GM08714 (cell line): ENCODE measurements around the gene ENDOD1.

Experiments
- H3K4me3 ChIP-seq: fragments of 200-500 bp; sonication (Bioruptor generic); 2 replicates; pipeline ENCODE4 v1.5.1; 2014; ENCODE audit warnings: mild to moderate bottlenecking, low read length, inconsistent platforms
- ZNF274 ChIP-seq: IDR thresholded peaks from 2 replicates; pipeline ENCODE4 v1.6.1; 2012; ENCODE audit warnings: mild to moderate bottlenecking, low read depth, low read length

The ENDOD1 gene

DNA sequence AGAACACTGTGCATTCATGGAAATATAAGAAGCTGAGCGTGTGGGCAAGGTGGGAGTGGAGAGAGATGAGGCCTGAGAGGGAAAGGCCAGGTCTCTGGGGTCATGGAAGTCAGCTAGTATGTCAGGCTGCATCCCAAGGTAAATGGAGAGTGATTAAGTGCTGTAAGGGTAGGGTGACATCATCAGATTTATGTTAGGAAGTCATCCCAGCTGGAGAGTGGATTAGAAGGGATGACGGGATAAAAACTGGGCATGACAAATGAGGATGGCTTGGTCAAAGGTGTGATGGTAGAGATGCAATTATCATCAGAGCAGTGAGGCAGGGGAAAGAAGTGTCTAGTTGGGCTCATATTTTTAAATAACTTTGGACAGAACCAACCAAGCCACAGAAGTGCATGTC lies 3.5 kb upstream of the ENDOD1 start:
- TF ChIP-seq ZNF274: no peak
- no peak overlapping the region for H3K4me3 ChIP-seq

- TF ChIP-seq ZNF274: no peak
- H3K4me3 ChIP-seq: no peak overlapping the region
These were observed 2.6 kb upstream of the ENDOD1 start for GRCh38 chr11:95086836-95087570.

GRCh38 chr11:95088946-95089619 lies 563 bp upstream of the ENDOD1 start:
- no peak for TF ChIP-seq ZNF274

DNA sequence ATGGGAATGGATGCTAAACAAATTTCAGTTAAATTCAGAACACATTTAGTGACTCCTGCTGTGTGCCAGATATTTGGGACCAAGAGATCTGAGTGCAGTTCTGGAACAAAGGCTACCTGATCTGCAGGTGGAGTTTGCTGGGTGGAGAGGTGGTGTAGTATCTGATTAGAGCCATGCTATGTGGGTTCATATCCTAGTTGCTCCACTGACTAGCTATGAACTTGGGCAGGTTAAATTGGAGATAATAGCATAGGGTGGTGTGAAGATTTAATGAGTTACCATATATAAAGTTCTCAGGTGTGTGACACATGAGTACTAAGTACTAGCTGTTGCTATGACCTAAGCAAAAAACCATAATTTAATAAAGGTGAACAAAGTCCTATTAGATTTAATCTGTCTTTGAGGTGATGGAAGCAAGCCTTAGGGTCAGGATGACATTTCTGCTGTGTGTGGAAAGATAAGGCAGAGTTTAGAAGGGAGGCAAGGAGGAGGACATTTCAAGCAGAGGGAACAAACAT lies 2.1 kb downstream of the ENDOD1 start:
- peak overlapping the region; percentile 84; the same call in 1 of the 2 replicates for H3K4me3 ChIP-seq
- no peak for TF ChIP-seq ZNF274

More at GRCh38 chr11:95088946-95089619, 563 bp upstream of the ENDOD1 start:
- peak overlapping the region; percentile 84 for H3K4me3 ChIP-seq

GRCh38 chr11:95092549-95093324 lies 3.1 kb downstream of the ENDOD1 start:
- no peak for TF ChIP-seq ZNF274
- peak overlapping the region; percentile 45; the same call in 1 of the 2 replicates for H3K4me3 ChIP-seq

DNA sequence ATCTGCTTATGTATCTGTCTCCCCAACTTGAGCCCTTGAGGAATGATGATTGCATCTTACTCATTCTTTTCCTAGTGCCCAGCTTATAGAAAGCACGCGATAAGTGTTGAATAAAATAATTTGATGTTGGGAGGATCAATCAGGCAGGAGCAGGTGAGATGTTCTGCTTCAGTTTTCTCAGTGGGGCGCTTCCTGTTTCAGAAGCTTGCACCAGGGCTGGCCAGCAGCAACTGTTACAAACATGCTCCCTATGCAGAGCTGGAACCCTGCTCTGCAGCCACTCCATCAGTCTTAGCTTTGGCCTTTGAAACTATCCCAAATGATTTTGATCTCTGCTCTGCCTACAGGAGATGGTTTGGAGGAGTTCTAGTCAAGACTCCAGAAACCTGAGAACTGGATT lies 3.9 kb downstream of the ENDOD1 start:
- H3K4me3 ChIP-seq: peak overlapping the region; percentile 45; the same call in 1 of the 2 replicates
- no peak for TF ChIP-seq ZNF274

- no peak for TF ChIP-seq ZNF274
- H3K4me3 ChIP-seq: no peak overlapping the region
These were observed 6.4 kb downstream of the ENDOD1 start for GRCh38 chr11:95095858-95096587.

- H3K4me3 ChIP-seq: no peak overlapping the region
- TF ChIP-seq ZNF274: no peak
These were observed 7.6 kb downstream of the ENDOD1 start for GRCh38 chr11:95097209-95097608.

- no peak overlapping the region for H3K4me3 ChIP-seq
- no peak for TF ChIP-seq ZNF274
These were observed 9.2 kb downstream of the ENDOD1 start for GRCh38 chr11:95098826-95099225.

GRCh38 chr11:95100191-95100648 lies 10.6 kb downstream of the ENDOD1 start:
- TF ChIP-seq ZNF274: no peak
- H3K4me3 ChIP-seq: no peak overlapping the region

- TF ChIP-seq ZNF274: no peak
- H3K4me3 ChIP-seq: no peak overlapping the region
These were observed 11.3 kb downstream of the ENDOD1 start for GRCh38 chr11:95100856-95101507.

GRCh38 chr11:95101935-95102334 lies 12.3 kb downstream of the ENDOD1 start:
- no peak for TF ChIP-seq ZNF274
- H3K4me3 ChIP-seq: no peak overlapping the region

- TF ChIP-seq ZNF274: no peak
These were observed 13.1 kb downstream of the ENDOD1 start for GRCh38 chr11:95102733-95103132.

More at GRCh38 chr11:95102733-95103132, 13.1 kb downstream of the ENDOD1 start:
- no peak overlapping the region for H3K4me3 ChIP-seq
